Neuronal stem cell (in vitro differentiated cells): ENCODE measurements around the gene MRC2.

Source experiments
- DNase-seq: peaks from one replicate; pipeline ENCODE4 v3.0.0-alpha.2; 2013; ENCODE audit warnings: low spot score
- H2AFZ ChIP-seq: one replicate; pipeline ENCODE4 v1.6.1; 2013; ENCODE audit warnings: mild to moderate bottlenecking, low read length, inconsistent platforms
- H2AK5ac ChIP-seq: 2 replicates; pipeline ENCODE4 v1.6.1; 2013; ENCODE audit warnings: low read depth, mild to moderate bottlenecking, inconsistent platforms, low read length, moderate library complexity, mixed read lengths
- H2BK120ac ChIP-seq: 2 replicates; pipeline ENCODE4 v1.6.1; 2013; ENCODE audit warnings: low read depth, mild to moderate bottlenecking, inconsistent platforms, low read length, moderate library complexity, mixed read lengths
- H2BK12ac ChIP-seq: one replicate; pipeline ENCODE4 v1.6.1; 2013; ENCODE audit warnings: low read length, inconsistent platforms
- H2BK15ac ChIP-seq: 2 replicates; pipeline ENCODE4 v1.6.1; 2013; ENCODE audit warnings: mild to moderate bottlenecking, low read length, inconsistent platforms, mixed read lengths
- H2BK5ac ChIP-seq: one replicate; pipeline ENCODE4 v1.6.1; 2013; ENCODE audit warnings: inconsistent platforms, mild to moderate bottlenecking, low read length, moderate library complexity
- H3K14ac ChIP-seq: one replicate; pipeline ENCODE4 v1.6.1; 2013; ENCODE audit warnings: low read length, inconsistent platforms
- H3K18ac ChIP-seq: 2 replicates; pipeline ENCODE4 v1.6.1; 2013; ENCODE audit warnings: low read length, inconsistent platforms
- H3K23ac ChIP-seq: 2 replicates; pipeline ENCODE4 v1.6.1; 2013; ENCODE audit warnings: low read depth, mild to moderate bottlenecking, mixed read lengths, low read length, inconsistent platforms; ENCODE audit not compliant: poor library complexity
- H3K27ac ChIP-seq: replicated peaks from 3 replicates; pipeline ENCODE4 v1.5.1; 2013; ENCODE audit warnings: low read length, inconsistent platforms
- H3K27me3 ChIP-seq, 3 experiments: 2 replicates each; pipeline ENCODE4 v1.6.1; 2013; ENCODE audit warnings: low read length in 3 of 3, mild to moderate bottlenecking in 2 of 3, inconsistent platforms in 1 of 3, low read depth in 1 of 3, mixed read lengths in 1 of 3, moderate library complexity in 1 of 3; ENCODE audit not compliant: control insufficient read depth in 3 of 3, insufficient read depth in 3 of 3
- H3K36me3 ChIP-seq, 2 donors: replicated peaks in 1 of 2; 2 replicates each; pipeline ENCODE4 v1.6.1; 2013; ENCODE audit warnings: low read length in 2 of 2; ENCODE audit not compliant: control insufficient read depth in 2 of 2, insufficient read depth in 2 of 2
- H3K4ac ChIP-seq: 2 replicates; pipeline ENCODE4 v1.6.1; 2013; ENCODE audit warnings: inconsistent platforms, mild to moderate bottlenecking, low read length, moderate library complexity
- H3K4me1 ChIP-seq, 2 donors: 1 replicate in 1 of 2; 2 replicates in 1 of 2; pipeline ENCODE4 v1.6.1; 2013; ENCODE audit warnings: low read length in 2 of 2, low read depth in 1 of 2; ENCODE audit not compliant: control insufficient read depth in 2 of 2, insufficient read depth in 1 of 2
- H3K4me2 ChIP-seq: one replicate; pipeline ENCODE4 v1.6.1; 2013; ENCODE audit warnings: mild to moderate bottlenecking, low read length, inconsistent platforms; ENCODE audit not compliant: insufficient read depth, poor library complexity, severe bottlenecking
- H3K4me3 ChIP-seq, 2 donors: 2 replicates each; pipeline ENCODE4 v1.5.1; 2013; ENCODE audit warnings: low read length in 2 of 2, mild to moderate bottlenecking in 2 of 2, inconsistent platforms in 1 of 2, moderate library complexity in 1 of 2
- H3K79me1 ChIP-seq: one replicate; pipeline ENCODE4 v1.6.1; 2013; ENCODE audit warnings: low read depth, mild to moderate bottlenecking, inconsistent platforms, low read length, moderate library complexity
- H3K9ac ChIP-seq: one replicate; pipeline ENCODE4 v1.6.1; 2013; ENCODE audit warnings: mild to moderate bottlenecking, low read depth, low read length, inconsistent platforms; ENCODE audit not compliant: poor library complexity
- H3K9me3 ChIP-seq, 2 donors: replicated peaks in 1 of 2; 2 replicates each; pipeline versions ENCODE3 to v1.6.1; 2013; ENCODE audit warnings: low read length in 2 of 2, mild to moderate bottlenecking in 2 of 2, inconsistent platforms in 1 of 2, low read depth in 1 of 2, mixed read lengths in 1 of 2, moderate library complexity in 1 of 2; ENCODE audit not compliant: control insufficient read depth in 2 of 2, insufficient read depth in 1 of 2
- H4K8ac ChIP-seq: one replicate; pipeline ENCODE4 v1.6.1; 2013; ENCODE audit warnings: low read depth, mild to moderate bottlenecking, inconsistent platforms, low read length, moderate library complexity
- H4K91ac ChIP-seq: one replicate; pipeline ENCODE4 v1.6.1; 2013; ENCODE audit warnings: low read length, low read depth, mild to moderate bottlenecking, inconsistent platforms; ENCODE audit not compliant: poor library complexity
- WGBS, 2 donors: extraction: QIAGEN DNeasy Blood & Tissue Kit; methylation state at CpG; one replicate each; pipeline ENCODE4 v1.1.7; 2013; ENCODE audit warnings: missing lambda C conversion rate in 2 of 2, mixed read lengths in 1 of 2; ENCODE audit not compliant: insufficient read length in 2 of 2, insufficient replicate concordance in 1 of 2; ENCODE audit errors: extremely low coverage in 2 of 2; 5-methylcytosine and 5-hydroxymethylcytosine counted together

MRC2 gene

GRCh38 chr17:62672957-62673356 is 45.5 kb downstream of the MRC2 start:
- Histone ChIP-seq H3K23ac (no peak overlapping the region), H2AFZ (no peak overlapping the region), H3K27ac (no peak overlapping the region), H3K9me3 (no peaks in the 10 kb centered on the region), H3K4ac (no peak overlapping the region), H4K8ac (no peak overlapping the region), H2BK15ac (no peak overlapping the region), H3K18ac (no peak overlapping the region), H2BK120ac (no peak overlapping the region), H2BK12ac (no peak overlapping the region), H3K79me1 (peaks cover 2% of the 10 kb centered on the region), H3K9ac (no peak overlapping the region), H4K91ac (no peak overlapping the region), H3K27me3 (no peaks in the 10 kb centered on the region), H2AK5ac (no peak overlapping the region), H3K4me1 (no peaks in the 10 kb centered on the region), H2BK5ac (no peak overlapping the region), H3K4me2 (no peak overlapping the region), H3K36me3 (peaks cover 15 to 82% of the 10 kb centered on the region in 2 donors), H3K4me3 (no peak overlapping the region), H3K14ac (no peak overlapping the region)
- DNase-seq: no peak
- no CpG with 5 or more reads among the region's 4 CpGs for WGBS, 2 donors

- no CpG with 5 or more reads among the region's 20 CpGs for WGBS, 2 donors
- H2BK5ac ChIP-seq: peak overlapping the region; percentile 48
- no peak overlapping the region for H4K91ac ChIP-seq
- H3K9me3 ChIP-seq: no peaks in the 10 kb centered on the region
- H2BK120ac ChIP-seq: peak overlapping the region; percentile 87
- H3K36me3 ChIP-seq: peaks cover 18 to 82% of the 10 kb centered on the region in 2 donors
- peak overlapping the region; percentile 89 for H3K14ac ChIP-seq
- peak overlapping the region; percentile 57 for H3K23ac ChIP-seq
- H3K79me1 ChIP-seq: peaks cover 2% of the 10 kb centered on the region
- no peak overlapping the region for H2BK15ac ChIP-seq
- no peak overlapping the region for H4K8ac ChIP-seq
- DNase-seq: no peak
- H3K4me1 ChIP-seq: no peaks in the 10 kb centered on the region
- H3K4me3 ChIP-seq: no peak overlapping the region
- no peaks in the 10 kb centered on the region for H3K27me3 ChIP-seq
- H3K9ac ChIP-seq: no peak overlapping the region
- H3K4me2 ChIP-seq: no peak overlapping the region
- H2AK5ac ChIP-seq: no peak overlapping the region
- peak overlapping the region; percentile 76 for H3K18ac ChIP-seq
- no peak overlapping the region for H2BK12ac ChIP-seq
- H3K27ac ChIP-seq: no peak overlapping the region
- no peak overlapping the region for H2AFZ ChIP-seq
- no peak overlapping the region for H3K4ac ChIP-seq
Measured at GRCh38 chr17:62673614-62674362, 46.3 kb downstream of the MRC2 start.

GRCh38 chr17:62674363-62674739 is 46.9 kb downstream of the MRC2 start:
- H3K4ac ChIP-seq: no peak overlapping the region
- no peak overlapping the region for H2AFZ ChIP-seq
- H2BK12ac ChIP-seq: peak overlapping the region; percentile 8
- H3K27me3 ChIP-seq: no peaks in the 10 kb centered on the region
- peaks cover 2% of the 10 kb centered on the region for H3K79me1 ChIP-seq
- peak overlapping the region; percentile 48 for H2BK5ac ChIP-seq
- no peak overlapping the region for H2AK5ac ChIP-seq
- H3K27ac ChIP-seq: no peak overlapping the region
- no peaks in the 10 kb centered on the region for H3K4me1 ChIP-seq
- peaks cover 18 to 84% of the 10 kb centered on the region in 2 donors for H3K36me3 ChIP-seq
- peak overlapping the region; percentile 38 for H3K14ac ChIP-seq
- no peak overlapping the region for H3K18ac ChIP-seq
- no peak overlapping the region for H3K4me2 ChIP-seq
- no peak overlapping the region for H2BK15ac ChIP-seq
- no peak for DNase-seq
- peak overlapping the region; percentile 87 for H2BK120ac ChIP-seq
- H3K23ac ChIP-seq: peak overlapping the region; percentile 57
- H4K8ac ChIP-seq: peak overlapping the region; percentile 43
- no CpG with 5 or more reads among the region's 6 CpGs for WGBS, 2 donors
- H4K91ac ChIP-seq: no peak overlapping the region
- no peak overlapping the region for H3K9ac ChIP-seq
- H3K9me3 ChIP-seq: no peaks in the 10 kb centered on the region
- H3K4me3 ChIP-seq: no peak overlapping the region

GRCh38 chr17:62674841-62675240 is 47.4 kb downstream of the MRC2 start:
- Histone ChIP-seq H3K79me1 (no peaks in the 10 kb centered on the region), H2BK12ac (no peak overlapping the region), H3K36me3 (peaks cover 18 to 86% of the 10 kb centered on the region in 2 donors), H2BK5ac (no peak overlapping the region), H3K4ac (no peak overlapping the region), H2BK15ac (no peak overlapping the region), H2AFZ (no peak overlapping the region), H3K14ac (no peak overlapping the region), H4K8ac (no peak overlapping the region), H3K4me3 (no peak overlapping the region), H3K4me1 (no peaks in the 10 kb centered on the region), H3K9ac (no peak overlapping the region), H2AK5ac (no peak overlapping the region), H3K27ac (no peak overlapping the region), H3K18ac (peak overlapping the region; percentile 15), H3K27me3 (no peaks in the 10 kb centered on the region), H3K4me2 (no peak overlapping the region), H2BK120ac (no peak overlapping the region), H3K9me3 (no peaks in the 10 kb centered on the region), H3K23ac (no peak overlapping the region), H4K91ac (no peak overlapping the region)
- no peak for DNase-seq
- no CpG with 5 or more reads among the region's 3 CpGs for WGBS, 2 donors
